H1 (cell line): ENCODE results near the gene DUOXA1. TPM values are rescaled to one million over a fixed set of nuclear protein-coding genes. Genes with fewer than 3 reads are reported as not detected.

Experiments
- CTCF ChIA-PET: fragments of 300-600 bp; sonication (Branson Sonifier 250); formaldehyde crosslinking; loops from one replicate; lab custom pipeline; 2021; ENCODE audit not compliant: partially characterized antibody; lab: Charles Lee
- POLR2A ChIA-PET: fragments of 300-600 bp; sonication (Branson Sonifier 250); formaldehyde crosslinking; loops from one replicate; lab custom pipeline; 2021; ENCODE audit warnings: inconsistent platforms; ENCODE audit not compliant: partially characterized antibody; lab: Charles Lee
- DNase-seq, 2 experiments: peaks; one replicate each; pipeline versions ENCODE4 v3.0.0 to v3.0.0-alpha.2; 2010 to 2022; ENCODE audit warnings: low spot score in 2 of 2, low read depth in 1 of 2, mixed read lengths in 1 of 2
- FAIRE-seq: peaks from 2 replicates; lab custom pipeline; 2011; peaks lifted over from hg19 to GRCh38; lab: Jason Lieb, UNC
- H2AFZ ChIP-seq: 2 replicates; pipeline ENCODE4 v1.8.1; 2012; ENCODE audit warnings: low read length, inconsistent platforms
- H2AK5ac ChIP-seq: 2 replicates; pipeline ENCODE4 v1.6.1; 2013; ENCODE audit warnings: low read depth, low read length
- H2BK120ac ChIP-seq: replicated peaks from 2 replicates; pipeline ENCODE3; 2013; ENCODE audit warnings: low read depth, low read length, inconsistent platforms
- H2BK12ac ChIP-seq: 2 replicates; pipeline ENCODE4 v1.6.1; 2013; ENCODE audit warnings: low read depth, low read length
- H2BK15ac ChIP-seq: 2 replicates; pipeline ENCODE4 v1.6.1; 2013; ENCODE audit warnings: low read length
- H2BK20ac ChIP-seq: 2 replicates; pipeline ENCODE4 v1.6.1; 2013; ENCODE audit warnings: low read length
- H2BK5ac ChIP-seq: 2 replicates; pipeline ENCODE4 v1.6.1; 2013; ENCODE audit warnings: low read depth, low read length
- H3K14ac ChIP-seq: 2 replicates; pipeline ENCODE4 v1.6.1; 2013; ENCODE audit warnings: inconsistent platforms; ENCODE audit not compliant: insufficient read length
- H3K18ac ChIP-seq: 2 replicates; pipeline ENCODE4 v1.6.1; 2013; ENCODE audit warnings: low read length; ENCODE audit errors: extremely low read depth
- H3K23ac ChIP-seq: 2 replicates; pipeline ENCODE4 v1.6.1; 2013; ENCODE audit warnings: inconsistent platforms; ENCODE audit not compliant: insufficient read length
- H3K23me2 ChIP-seq: 2 replicates; pipeline ENCODE4 v1.6.1; 2013; ENCODE audit warnings: low read depth, low read length
- H3K27ac ChIP-seq: 2 replicates; pipeline ENCODE4 v1.6.1; 2011; ENCODE audit warnings: low read depth, low read length, inconsistent platforms
- H3K27me3 ChIP-seq, 4 experiments: replicated peaks in 1 of 4; 1 replicate in 1 of 4; 2 replicates in 3 of 4; pipeline versions ENCODE4 v1.6.1 to v1.8.1; 2011 to 2013; ENCODE audit warnings: low read length in 3 of 4, mild to moderate bottlenecking in 3 of 4, inconsistent platforms in 2 of 4, mixed read lengths in 2 of 4, moderate library complexity in 1 of 4; ENCODE audit not compliant: control insufficient read depth in 3 of 4, insufficient read depth in 3 of 4; ENCODE audit errors: extremely low read depth in 1 of 4
- H3K36me3 ChIP-seq, 4 experiments: 2 replicates each; pipeline versions ENCODE4 v1.6.1 to v1.8.1; 2011 to 2013; ENCODE audit warnings: mild to moderate bottlenecking in 4 of 4, low read length in 3 of 4, moderate library complexity in 2 of 4, control low read depth in 1 of 4, inconsistent platforms in 1 of 4; ENCODE audit not compliant: insufficient read depth in 4 of 4, control insufficient read depth in 2 of 4
- H3K4ac ChIP-seq: replicated peaks from 2 replicates; pipeline ENCODE3; 2013; ENCODE audit warnings: low read length, low read depth, mixed read lengths, inconsistent platforms; ENCODE audit not compliant: insufficient read length
- H3K4me1 ChIP-seq, 4 experiments: replicated peaks in 1 of 4; 1 replicate in 1 of 4; 2 replicates in 3 of 4; pipeline versions ENCODE4 v1.6.1 to v1.8.1; 2011 to 2013; ENCODE audit warnings: low read length in 3 of 4, inconsistent platforms in 2 of 4, mixed read lengths in 1 of 4; ENCODE audit not compliant: insufficient read depth in 4 of 4, control insufficient read depth in 3 of 4
- H3K4me2 ChIP-seq, 2 experiments: 2 replicates each; pipeline versions ENCODE4 v1.6.1 to v1.8.1; 2011 to 2013; ENCODE audit warnings: low read depth in 2 of 2, low read length in 2 of 2, control low read depth in 1 of 2, inconsistent platforms in 1 of 2, mild to moderate bottlenecking in 1 of 2; ENCODE audit not compliant: insufficient read depth in 1 of 2
- H3K4me3 ChIP-seq, 4 experiments: fragments of 200-600, 300-600 bp in 1 of 4; sonication (generic), shearing (Covaris generic), sonication (Bioruptor Twin) in 1 of 4; 2 replicates each; pipeline versions ENCODE4 v1.5.1 to v1.8.1; 2011 to 2016; ENCODE audit warnings: low read length in 4 of 4, low read depth in 3 of 4, control low read depth in 2 of 4, inconsistent platforms in 2 of 4, mild to moderate bottlenecking in 2 of 4, mixed read lengths in 1 of 4, moderate library complexity in 1 of 4; ENCODE audit not compliant: insufficient read depth in 2 of 4; ENCODE audit errors: extremely low read depth in 1 of 4
- H3K56ac ChIP-seq: replicated peaks from 2 replicates; pipeline ENCODE3; 2013; ENCODE audit warnings: low read depth, mild to moderate bottlenecking, mixed read lengths, low read length, inconsistent platforms; ENCODE audit not compliant: insufficient read length
- H3K79me1 ChIP-seq: 2 replicates; pipeline ENCODE4 v1.6.1; 2013; ENCODE audit warnings: low read depth, low read length, control low read depth
- H3K79me2 ChIP-seq, 2 experiments: 2 replicates each; pipeline versions ENCODE4 v1.6.1 to v1.8.1; 2012 to 2013; ENCODE audit warnings: low read length in 2 of 2, mild to moderate bottlenecking in 2 of 2, inconsistent platforms in 1 of 2; ENCODE audit not compliant: insufficient read depth in 2 of 2, control insufficient read depth in 1 of 2
- H3K9ac ChIP-seq, 4 experiments: replicated peaks in 1 of 4; 1 replicate in 1 of 4; 2 replicates in 3 of 4; pipeline versions ENCODE4 v1.6.1 to v1.8.1; 2011 to 2013; ENCODE audit warnings: low read depth in 3 of 4, low read length in 3 of 4, control low read depth in 2 of 4, mild to moderate bottlenecking in 2 of 4, moderate library complexity in 2 of 4, inconsistent platforms in 1 of 4; ENCODE audit errors: extremely low read depth in 1 of 4
- H3K9me3 ChIP-seq, 2 experiments: 2 replicates each; pipeline versions ENCODE4 v1.6.1 to v1.8.1; 2012 to 2013; ENCODE audit warnings: mild to moderate bottlenecking in 2 of 2, moderate library complexity in 2 of 2, control low read depth in 1 of 2, inconsistent platforms in 1 of 2, low read depth in 1 of 2, low read length in 1 of 2, mixed read lengths in 1 of 2; ENCODE audit not compliant: insufficient read depth in 2 of 2
- H4K20me1 ChIP-seq, 2 experiments: replicated peaks in 1 of 2; 2 replicates each; pipeline versions ENCODE3 to v1.8.1; 2011 to 2013; ENCODE audit warnings: inconsistent platforms in 2 of 2, low read length in 2 of 2, mild to moderate bottlenecking in 1 of 2; ENCODE audit not compliant: insufficient read depth in 2 of 2, control insufficient read depth in 1 of 2
- H4K5ac ChIP-seq: 2 replicates; pipeline ENCODE4 v1.6.1; 2013; ENCODE audit warnings: low read length, low read depth, mixed read lengths, inconsistent platforms; ENCODE audit not compliant: insufficient read length
- H4K8ac ChIP-seq: 2 replicates; pipeline ENCODE4 v1.8.0; 2013; ENCODE audit warnings: mild to moderate bottlenecking, moderate library complexity, low read length, inconsistent platforms; ENCODE audit not compliant: insufficient read depth; ENCODE audit errors: extremely low read depth
- H4K91ac ChIP-seq: replicated peaks from 2 replicates; pipeline ENCODE3; 2013; ENCODE audit warnings: low read length, mixed read lengths, inconsistent platforms; ENCODE audit not compliant: insufficient read length
- ATF3 ChIP-seq: IDR thresholded peaks from 2 replicates; pipeline ENCODE4 v1.6.1; 2011; ENCODE audit warnings: low read depth, mild to moderate bottlenecking, low read length; ENCODE audit not compliant: insufficient read depth
- BRCA1 ChIP-seq: IDR thresholded peaks from 2 replicates; pipeline ENCODE4 v1.6.1; 2012; ENCODE audit warnings: low read depth, low read length, improper control_type of control experiment
- CBX8 ChIP-seq: fragments of 300-800, 300-1000 bp; sonication (generic); IDR thresholded peaks from 2 replicates; pipeline ENCODE4 v1.7.1; 2016; ENCODE audit warnings: low read depth, low read length, borderline replicate concordance
- CREB1 ChIP-seq: IDR thresholded peaks from 2 replicates; pipeline ENCODE4 v1.6.1; 2012; ENCODE audit warnings: inconsistent platforms
- EP300 ChIP-seq, 2 experiments: IDR thresholded peaks; 1 replicate in 1 of 2; 2 replicates in 1 of 2; pipeline ENCODE4 v1.6.1; 2011 to 2012; ENCODE audit warnings: low read depth in 2 of 2, low read length in 2 of 2, mild to moderate bottlenecking in 2 of 2, borderline replicate concordance in 1 of 2, inconsistent platforms in 1 of 2, moderate library complexity in 1 of 2
- FOSL1 ChIP-seq: IDR thresholded peaks from 2 replicates; pipeline ENCODE4 v1.6.1; 2011; ENCODE audit warnings: mild to moderate bottlenecking, low read depth, low read length, moderate library complexity; ENCODE audit not compliant: insufficient read depth
- HDAC6 ChIP-seq: IDR thresholded peaks from one replicate; pipeline ENCODE4 v1.7.1; 2012; ENCODE audit warnings: low read depth, mild to moderate bottlenecking, inconsistent platforms, low read length, moderate library complexity
- JUN ChIP-seq: IDR thresholded peaks from 2 replicates; pipeline ENCODE4 v1.6.1; 2011; ENCODE audit warnings: low read depth, mild to moderate bottlenecking, improper control_type of control experiment, low read length
- MAFK ChIP-seq: IDR thresholded peaks from 2 replicates; pipeline ENCODE4 v1.6.1; 2012; ENCODE audit warnings: low read depth, mild to moderate bottlenecking, improper control_type of control experiment, low read length
- NRF1 ChIP-seq: IDR thresholded peaks from 2 replicates; pipeline ENCODE4 v1.6.1; 2011; ENCODE audit warnings: mild to moderate bottlenecking, low read depth, low read length, improper control_type of control experiment
- RAD21 ChIP-seq, 2 experiments: IDR thresholded peaks in 1 of 2; conservative IDR thresholded peaks in 1 of 2; 2 replicates each; pipeline ENCODE4 v1.6.1; 2011; ENCODE audit warnings: low read depth in 2 of 2, low read length in 2 of 2, improper control_type of control experiment in 1 of 2, inconsistent platforms in 1 of 2, mild to moderate bottlenecking in 1 of 2, moderate library complexity in 1 of 2
- RBBP5 ChIP-seq: IDR thresholded peaks from 2 replicates; pipeline ENCODE4 v1.7.1; 2012; ENCODE audit warnings: low read depth, mild to moderate bottlenecking, inconsistent platforms, low read length, moderate library complexity, borderline replicate concordance
- SIRT6 ChIP-seq: IDR thresholded peaks from one replicate; pipeline ENCODE4 v1.7.1; 2012; ENCODE audit warnings: low read length, inconsistent platforms
- YY1 ChIP-seq: IDR thresholded peaks from 2 replicates; pipeline ENCODE4 v1.6.1; 2011; ENCODE audit warnings: low read depth, mild to moderate bottlenecking, low read length
- whole genome bisulfite sequencing, 2 experiments: shearing (Covaris generic) in 1 of 2; methylation state at CpG; one replicate each; pipeline versions ENCODE4 v1.1.6 to v1.1.7; 2013 to 2015; ENCODE audit warnings: low lambda C conversion rate in 2 of 2, mixed read lengths in 2 of 2, inconsistent platforms in 1 of 2, low coverage in 1 of 2, missing lambda C conversion rate in 1 of 2; ENCODE audit not compliant: insufficient replicate concordance in 2 of 2, insufficient coverage in 1 of 2, insufficient read length in 1 of 2; ENCODE audit errors: extremely low coverage in 1 of 2, missing lambda C conversion rate in 1 of 2; 5-methylcytosine and 5-hydroxymethylcytosine counted together
- polyA plus RNA-seq, 7 experiments: library from polyadenylated mRNA; depleted of rRNA in 3 of 7; stranded (reverse) in 5 of 7; unstranded in 2 of 7; fragments of >200 nt in 5 of 7; fragments of 200-250 nt in 2 of 7; gene quantifications; 1 replicate in 5 of 7; 2 replicates in 1 of 7; 4 replicates in 1 of 7; pipeline versions ENCODE4 v1.2.1 to v1.2.3, GENCODE V29; 2011 to 2013; ENCODE audit warnings: missing spikeins in 2 of 7, mixed read lengths in 2 of 7
- total RNA-seq: library from RNA; stranded (reverse); fragmentation: NEBNext Ultra II Directional; extraction: Animal tissue kit (Norgen Biotek cat#: 25700); gene quantifications from 2 replicates; pipeline ENCODE4 v1.2.1, GENCODE V29; 2021

DUOXA1 gene
- total and polyA plus RNA-seq, 2 of the 8 experiments (the other 6 are each of a cell fraction or from before 2014, with no cell fraction given) = 0.18 TPM; not detected in 1

GRCh38 chr15:45139770-45140169 is 10.1 kb upstream of the DUOXA1 start:
- no peak for FAIRE-seq
- Histone ChIP-seq H4K91ac (no peak overlapping the region), H3K79me1 (no peaks in the 10 kb centered on the region; the same call in 1 of the 2 replicates), H3K14ac (no peak overlapping the region), H3K23ac (no peak overlapping the region), H2BK5ac (no peak overlapping the region), H3K4me3 (no peak overlapping the region), H3K36me3 (no peaks in the 10 kb centered on the region), H2BK120ac (no peak overlapping the region), H2BK12ac (no peak overlapping the region), H3K23me2 (no peaks in the 10 kb centered on the region), H3K4me2 (no peak overlapping the region), H3K27me3 (peaks cover 13 to 28% (median 20%) of the 10 kb centered on the region in 4 experiments), H4K5ac (no peak overlapping the region), H3K9ac (no peak overlapping the region), H2AFZ (no peak overlapping the region), H3K9me3 (no peaks in the 10 kb centered on the region), H3K27ac (no peak overlapping the region), H2BK20ac (no peak overlapping the region), H3K18ac (no peak overlapping the region), H3K4ac (no peak overlapping the region), H3K4me1 (peaks cover 0 to 5% (median 3%) of the 10 kb centered on the region in 4 experiments; a peak in 3 of 7 replicates), H4K8ac (no peak overlapping the region), H2AK5ac (no peak overlapping the region), H2BK15ac (no peak overlapping the region), H3K79me2 (no peaks in the 10 kb centered on the region), H4K20me1 (no peaks in the 10 kb centered on the region), H3K56ac (no peak overlapping the region)
- ChIA-PET POLR2A (interaction anchor here (1.3 kb wide), 1 partner anchor 10 kb away, joined by 3 read pairs; no protein-coding TSS in a partner anchor), CTCF (interaction anchor here (0.7 to 10.1 kb wide), 7 partner anchors 14 to 58 kb away, joined by 3 to 57 read pairs (median 6); no protein-coding TSS in a partner anchor)
- no peak for DNase-seq
- 92% methylated on average over 6 of the region's 6 CpGs; no CpG with 5 or more reads in 1 of the 2 experiments for WGBS, 2 experiments
- TF ChIP-seq SIRT6 = no peak
- no peak for TF ChIP-seq EP300 (IDR thresholded peaks at IDR 0.05; ENCODE audit: borderline replicate concordance in 1 of 2, low read depth in 2 of 2, low read length in 2 of 2)
- TF ChIP-seq CREB1 = no peak
- TF ChIP-seq RAD21 (IDR thresholded peaks at IDR 0.05 in 1 of 2, conservative IDR thresholded peaks at IDR 0.05 in 1 of 2; ENCODE audit: low read depth in 2 of 2, low read length in 2 of 2) = no peak
- no peak for TF ChIP-seq RBBP5
- TF ChIP-seq HDAC6 = no peak
- TF ChIP-seq YY1 = no peak
- no peak for TF ChIP-seq ATF3
- TF ChIP-seq MAFK = no peak
- TF ChIP-seq JUN = no peak
- TF ChIP-seq BRCA1 = no peak
- no peak for TF ChIP-seq FOSL1
- TF ChIP-seq NRF1 = no peak
- TF ChIP-seq CBX8 = no peak
